Renal cortical epithelial cell (primary cell): Measurements from ENCODE around the gene HDAC9. TPM values are rescaled to one million over a fixed set of nuclear protein-coding genes. Genes with fewer than 3 reads are reported as not detected.

Source experiments
- DNase-seq: peaks from one replicate; pipeline ENCODE4 v3.0.0-alpha.2; 2011; ENCODE audit warnings: low read depth
- total RNA-seq: library from RNA; depleted of rRNA; stranded (reverse); fragments of >200 nt; gene quantifications from 2 replicates; pipeline ENCODE4 v1.2.3, GENCODE V29; 2014

The HDAC9 gene
- total RNA-seq, 1 donor from 2014 or later: 41.8 TPM

- DNase-seq: no peak
Observed at GRCh38 chr7:18526368-18526878, 30.9 kb downstream of the HDAC9 start.

- no peak for DNase-seq
Observed at GRCh38 chr7:18529239-18529638, 33.7 kb downstream of the HDAC9 start.

DNA sequence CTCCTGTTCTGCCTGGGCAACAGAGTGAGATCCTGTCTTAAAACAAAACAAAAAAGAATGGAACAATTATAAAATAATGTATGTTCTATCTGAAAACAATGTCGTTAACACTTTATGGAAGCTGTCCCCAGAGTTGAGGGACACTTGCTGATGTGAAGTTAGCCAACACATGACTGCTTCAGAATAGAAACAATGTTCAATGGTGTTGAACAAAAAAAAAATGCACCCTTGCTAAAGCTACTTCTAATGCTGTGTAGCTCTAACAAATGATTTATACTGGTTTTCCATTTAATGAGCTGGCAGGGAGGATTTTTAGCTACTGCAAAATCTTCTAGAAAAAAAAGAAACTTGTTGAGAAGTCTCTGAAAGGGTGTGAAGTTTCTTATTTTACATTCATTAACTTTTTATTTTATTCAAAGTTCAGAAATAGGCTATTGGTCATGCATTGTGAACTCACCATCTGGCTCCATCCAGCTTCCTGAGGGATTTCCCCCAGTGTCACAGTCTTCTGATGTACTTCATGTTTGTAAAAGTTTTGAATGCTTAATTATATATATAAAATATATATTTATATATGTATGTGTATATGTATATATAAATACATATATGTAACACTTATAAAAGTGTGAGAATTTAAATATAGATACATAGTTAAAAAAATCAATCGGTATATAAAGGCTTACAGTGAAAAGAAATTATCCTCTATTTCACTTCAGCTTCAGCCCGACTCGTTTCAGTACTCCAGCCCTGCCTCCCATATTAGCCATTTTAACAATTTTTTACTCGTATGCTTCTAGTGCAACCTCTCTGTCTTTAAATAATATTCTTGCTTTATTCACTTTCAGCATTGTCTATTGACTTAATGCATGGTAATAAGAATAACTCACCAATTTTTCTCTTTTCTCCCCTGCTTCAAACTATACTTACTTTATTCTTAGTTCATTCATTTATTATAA, 35.0 kb downstream of the HDAC9 start:
- peak; percentile 79 for DNase-seq

GRCh38 chr7:18531539-18531938, 36.0 kb downstream of the HDAC9 start:
- DNase-seq: no peak

DNA sequence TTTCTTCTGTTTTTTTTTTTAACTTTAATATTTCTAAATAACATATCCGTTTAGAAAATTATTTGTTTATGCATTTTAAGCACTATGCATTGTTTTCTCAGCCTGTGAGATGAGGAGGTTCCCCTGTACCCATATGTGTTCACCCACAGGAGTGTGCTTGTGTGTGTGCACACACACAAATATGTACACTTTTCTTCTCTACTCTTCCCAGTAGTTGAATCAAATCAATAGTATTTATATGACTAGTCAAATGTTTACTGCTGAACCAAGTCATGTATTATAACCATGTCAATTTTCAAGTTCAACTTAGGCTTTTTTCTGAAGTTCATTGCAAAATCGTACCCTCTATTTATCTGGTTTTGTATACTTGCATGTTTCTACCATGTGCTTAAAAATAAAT, 37.3 kb downstream of the HDAC9 start:
- DNase-seq: no peak

DNA sequence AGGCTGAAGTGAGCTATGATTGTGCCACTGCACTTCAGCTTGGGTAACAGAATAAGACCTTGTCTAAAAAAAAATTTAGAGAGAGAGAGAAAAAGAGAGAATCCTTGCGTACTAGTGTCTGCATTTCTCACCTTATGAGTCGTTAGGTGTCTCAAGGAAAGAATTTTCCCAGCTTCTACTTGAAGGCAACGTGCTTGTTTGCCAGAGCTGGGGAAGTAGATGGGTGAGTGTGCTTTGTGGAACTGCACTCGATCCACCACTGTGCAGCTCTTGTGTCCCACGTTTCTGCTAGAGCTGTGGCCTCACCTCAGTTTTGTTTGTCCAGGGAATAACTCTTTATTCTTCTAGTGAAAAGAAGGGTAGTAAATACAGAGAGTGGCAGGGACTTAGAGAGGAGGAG, 38.9 kb downstream of the HDAC9 start:
- DNase-seq: no peak

DNA sequence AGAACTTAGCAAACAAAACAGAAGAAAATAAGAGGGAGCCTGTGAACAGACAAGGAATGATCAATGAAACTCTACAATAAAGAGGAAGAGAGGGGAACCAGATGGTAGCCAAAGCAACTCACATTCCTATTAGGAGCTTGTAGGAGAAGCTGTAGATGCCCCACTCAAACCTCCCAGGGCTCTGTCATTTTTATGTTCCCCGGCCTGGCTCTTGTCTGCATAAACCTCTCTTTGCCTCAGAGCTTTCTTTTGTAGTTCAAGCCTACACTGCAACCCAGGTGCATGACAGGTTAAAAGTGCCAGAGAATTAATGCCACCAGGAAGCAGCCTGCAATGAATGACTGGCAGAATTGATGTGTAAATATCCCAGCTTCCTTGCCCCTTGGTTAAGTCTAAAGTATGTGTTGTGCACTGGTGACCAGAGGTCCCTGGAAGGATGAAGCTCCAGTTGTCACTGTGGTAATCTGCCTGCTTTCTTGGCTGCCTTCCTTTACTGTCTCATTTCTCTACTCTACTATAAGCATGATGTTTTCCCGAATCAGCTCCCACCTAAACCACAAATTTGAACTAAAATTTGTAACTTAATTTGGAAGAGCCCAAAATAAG, 40.4 kb downstream of the HDAC9 start:
- DNase-seq: no peak

DNA sequence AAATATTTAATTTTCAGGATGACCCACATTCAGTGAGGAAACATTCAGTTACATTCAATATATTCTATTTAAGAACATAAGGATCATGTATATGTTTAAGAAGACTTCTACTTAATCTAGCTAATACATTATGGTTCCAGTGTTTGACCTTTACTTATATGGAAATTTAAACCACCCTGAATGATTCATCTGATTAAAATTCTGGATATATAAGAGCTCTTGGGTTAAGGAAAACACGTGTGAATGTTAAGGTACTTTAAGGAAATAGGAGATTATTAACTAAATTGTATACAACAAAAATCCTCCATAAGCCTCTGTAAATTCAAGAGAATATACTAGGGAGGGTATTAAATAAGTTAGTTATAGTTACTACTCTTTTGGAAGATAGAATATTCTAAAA, 40.9 kb downstream of the HDAC9 start:
- DNase-seq: no peak

- no peak for DNase-seq
Observed at GRCh38 chr7:18538554-18539250, 43.2 kb downstream of the HDAC9 start.

DNA sequence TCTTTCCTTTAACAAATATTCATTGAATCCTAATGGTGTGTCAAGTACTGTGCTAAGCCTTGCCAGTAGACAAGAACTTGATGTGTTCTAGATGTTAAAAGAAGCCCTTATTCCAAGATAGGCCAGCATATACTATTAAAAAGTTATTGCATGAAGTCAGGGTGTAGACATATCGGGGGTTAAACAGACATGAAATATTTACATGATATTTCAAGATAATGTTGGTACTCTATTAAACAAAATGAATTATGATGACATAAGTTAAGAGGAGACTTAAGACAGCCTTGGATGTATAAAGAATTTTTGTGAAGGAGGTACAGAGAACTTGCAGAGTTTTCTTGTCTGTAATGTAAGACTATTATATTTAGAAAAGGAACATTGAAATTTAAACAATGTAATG, 44.8 kb downstream of the HDAC9 start:
- DNase-seq: no peak

DNA sequence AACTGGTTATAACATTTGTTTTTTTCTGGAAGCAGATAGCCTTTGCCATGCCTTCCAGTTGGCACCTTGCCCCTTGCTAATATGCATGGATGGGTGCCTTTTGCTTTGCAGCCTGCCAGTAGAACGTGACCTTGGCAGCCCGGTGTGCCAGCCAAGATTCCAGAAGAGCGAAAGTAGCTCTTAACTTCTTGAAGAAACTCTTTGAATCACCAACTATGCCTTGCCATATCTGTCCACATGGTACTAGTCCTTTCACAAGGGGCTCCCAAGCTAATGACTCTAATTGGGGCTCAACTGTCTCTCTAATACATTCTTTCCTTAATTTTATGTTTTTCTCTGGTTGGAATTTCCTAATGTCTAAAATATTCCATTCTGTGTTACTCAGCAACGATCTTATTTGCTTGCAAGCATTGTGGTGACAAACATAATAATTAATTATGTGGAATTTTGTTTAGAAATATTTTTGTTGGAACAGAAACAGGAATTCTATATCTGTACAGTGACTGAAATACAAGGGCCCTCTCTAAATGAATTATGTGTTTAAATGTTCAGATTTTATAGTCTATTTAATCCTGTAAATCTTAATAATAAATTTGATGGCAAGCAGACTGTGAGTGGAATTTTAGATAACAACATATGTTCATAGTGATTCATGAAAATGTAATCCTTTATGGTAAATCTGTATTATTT, 45.8 kb downstream of the HDAC9 start:
- DNase-seq: peak; percentile 91

GRCh38 chr7:18541871-18542212, 46.3 kb downstream of the HDAC9 start:
- no peak for DNase-seq

DNA sequence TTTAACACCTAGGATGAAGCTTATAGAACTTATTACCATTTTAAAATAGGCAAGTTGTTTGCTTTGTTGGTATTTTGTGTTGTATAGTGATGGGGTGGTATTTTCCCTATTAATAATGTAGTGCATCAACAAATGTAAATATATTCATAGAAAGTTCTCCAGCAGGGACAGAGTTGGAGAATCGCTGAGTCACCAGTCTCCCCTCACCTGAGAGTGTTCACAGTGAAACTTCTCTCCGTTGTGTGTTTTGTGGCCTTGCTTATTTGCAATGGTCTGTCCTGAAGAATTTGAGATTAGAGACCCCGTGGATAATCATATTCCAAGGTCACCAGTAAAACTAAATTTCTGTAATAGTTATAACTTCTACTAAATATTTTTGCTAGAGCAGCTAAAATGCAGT, 51.0 kb downstream of the HDAC9 start:
- no peak for DNase-seq

DNA sequence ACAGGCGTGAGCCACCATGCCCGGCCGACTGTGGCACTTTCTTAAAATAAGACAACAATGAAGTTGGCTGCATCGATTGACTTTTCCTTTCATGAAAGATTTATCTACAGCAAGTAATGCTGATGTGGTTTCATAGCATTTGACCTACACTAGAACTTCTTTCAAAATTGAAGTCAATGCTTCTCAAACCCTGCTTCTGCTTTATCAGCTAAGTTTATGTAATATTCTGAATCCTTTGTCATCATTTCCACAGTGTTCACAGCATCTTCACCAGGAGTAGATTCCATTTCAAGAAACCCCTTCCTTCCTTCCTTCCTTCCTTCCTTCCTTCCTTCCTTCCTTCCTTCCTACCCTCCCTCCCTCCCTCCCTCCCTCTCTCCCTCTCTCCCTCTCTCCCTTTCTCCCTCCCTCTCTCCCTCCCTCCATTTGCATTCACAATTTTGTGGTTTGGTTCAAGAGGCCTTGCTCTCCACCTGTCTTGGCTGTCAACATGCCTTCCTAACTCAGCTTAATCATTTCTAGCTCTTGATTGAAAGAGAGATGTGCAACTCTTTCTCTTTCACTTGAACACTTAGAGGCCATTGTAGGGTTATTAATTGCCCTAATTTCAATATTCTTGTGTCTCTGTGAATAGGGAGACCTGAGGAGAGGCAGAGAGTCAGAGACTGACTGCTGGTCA, 52.1 kb downstream of the HDAC9 start:
- DNase-seq: no peak

DNA sequence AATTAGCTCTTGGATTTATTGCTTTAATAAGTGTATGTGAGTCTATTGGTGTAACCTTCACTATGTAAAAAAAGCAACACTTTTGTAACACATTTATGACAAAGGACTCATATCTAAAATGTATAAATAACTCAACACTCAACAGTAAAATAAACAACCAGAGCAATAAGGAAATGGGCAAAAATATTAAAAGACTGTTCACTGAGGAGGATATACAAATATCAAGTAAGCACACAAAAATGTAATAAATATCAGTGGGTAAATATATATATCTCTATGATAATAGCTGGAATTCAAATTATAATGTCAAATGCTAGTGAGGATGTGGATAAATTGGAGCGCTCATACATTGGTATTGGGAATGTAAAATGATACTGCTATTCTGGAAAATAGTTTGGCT, 53.0 kb downstream of the HDAC9 start:
- no peak for DNase-seq

DNA sequence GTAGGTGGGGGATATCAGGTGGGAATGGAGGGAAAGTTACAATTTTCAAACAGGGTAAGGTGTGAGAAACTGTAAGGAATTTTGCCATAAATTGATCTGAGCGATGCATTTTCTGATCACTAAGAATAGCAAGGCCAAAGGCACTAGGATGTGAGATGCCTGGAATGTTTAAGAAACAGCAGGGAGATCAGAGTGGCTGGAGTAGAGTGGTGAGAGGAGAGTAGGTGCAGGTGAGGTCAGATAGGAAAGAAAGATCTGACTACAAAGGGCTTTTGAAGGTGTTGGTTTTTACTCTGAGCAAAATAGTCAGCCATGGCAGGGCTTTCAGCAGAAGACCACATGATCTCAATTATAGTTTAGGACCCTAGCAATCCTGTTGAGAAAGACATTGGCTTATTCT, 55.0 kb downstream of the HDAC9 start:
- DNase-seq: no peak

GRCh38 chr7:18552316-18552916, 56.9 kb downstream of the HDAC9 start:
- no peak for DNase-seq

GRCh38 chr7:18552943-18553604, 57.5 kb downstream of the HDAC9 start:
- no peak for DNase-seq

GRCh38 chr7:18553605-18554003, 58.1 kb downstream of the HDAC9 start:
- no peak for DNase-seq

- peak; percentile 81 for DNase-seq
Observed at GRCh38 chr7:18555120-18555519, 59.6 kb downstream of the HDAC9 start.
